Gastroesophageal sphincter (tissue), 4 donors: ENCODE data around the gene FCN3. TPM values are rescaled to one million over a fixed set of nuclear protein-coding genes. Genes with fewer than 3 reads are reported as not detected.

Experiments
- ATAC-seq: fragments of 150-250 bp; one replicate; pipeline ENCODE4 v1.9.1; 2016; ENCODE audit warnings: mild to moderate bottlenecking, moderate library complexity
- H3K27ac ChIP-seq, 4 donors: fragments of 200-600 bp; sonication (generic) in 3 of 4; 1 replicate in 3 of 4; 2 replicates in 1 of 4; pipeline ENCODE4 v1.5.1; 2016 to 2019
- H3K27me3 ChIP-seq: fragments of 200-600 bp; sonication (generic); one replicate; pipeline ENCODE4 v1.5.1; 2019
- H3K36me3 ChIP-seq, 2 donors: fragments of 200-600 bp; sonication (generic); one replicate each; pipeline ENCODE4 v1.5.1; 2019; ENCODE audit warnings: control low read depth in 1 of 2
- H3K4me1 ChIP-seq, 3 donors: fragments of 200-600 bp; sonication (generic); 1 replicate in 2 of 3; 2 replicates in 1 of 3; pipeline ENCODE4 v1.5.1; 2016 to 2019; ENCODE audit warnings: control low read depth in 2 of 3
- H3K4me3 ChIP-seq, 2 donors: fragments of 200-600 bp; sonication (generic); one replicate each; pipeline ENCODE4 v1.5.1; 2019; ENCODE audit warnings: mild to moderate bottlenecking in 1 of 2, moderate library complexity in 1 of 2
- H3K9me3 ChIP-seq, 3 donors: fragments of 200-600 bp; sonication (generic); one replicate each; pipeline ENCODE4 v1.5.1; 2017 to 2019; ENCODE audit warnings: control low read depth in 2 of 3
- EP300 ChIP-seq: sonication (generic); formaldehyde crosslinking; IDR thresholded peaks from one replicate; pipeline ENCODE4 v1.6.1; 2017; ENCODE audit warnings: antibody characterized with exemption, mild to moderate bottlenecking
- POLR2A ChIP-seq, 2 donors: fragments of 450-650 bp; IDR thresholded peaks; one replicate each; pipeline ENCODE4 v1.6.1; 2017; ENCODE audit warnings: antibody characterized with exemption in 2 of 2, mild to moderate bottlenecking in 2 of 2, moderate library complexity in 1 of 2
- POLR2AphosphoS5 ChIP-seq: sonication (generic); formaldehyde crosslinking; IDR thresholded peaks from one replicate; pipeline ENCODE4 v1.6.1; 2017; ENCODE audit warnings: antibody characterized with exemption
- WGBS, 2 donors: methylation state at CpG; one replicate each; pipeline ENCODE4 v1.1.5; 2018; ENCODE audit warnings: low coverage in 1 of 2; 5-methylcytosine and 5-hydroxymethylcytosine counted together
- total RNA-seq, 4 donors: library from RNA; depleted of rRNA; stranded (reverse); fragments of >200 nt; gene quantifications; one replicate each; pipeline ENCODE4 v1.1.0, GENCODE V29; 2016
- TF ChIP-seq, protein P1 (sequence below), 4 experiments: fragments of 200-600 bp in 2 of 4; fragments of 450-650 bp in 2 of 4; sonication (generic) in 1 of 4; IDR thresholded peaks; one replicate each; pipeline ENCODE4 v1.5.1; 2017 to 2019; ENCODE audit warnings: antibody characterized with exemption in 4 of 4, mild to moderate bottlenecking in 2 of 4, moderate library complexity in 2 of 4

Gene FCN3
- total RNA-seq = 10 to 100 TPM in 1 of 4 donors, 1 to 10 TPM in 3; 4.6 to 11.5 (median 6.3) TPM

DNA sequence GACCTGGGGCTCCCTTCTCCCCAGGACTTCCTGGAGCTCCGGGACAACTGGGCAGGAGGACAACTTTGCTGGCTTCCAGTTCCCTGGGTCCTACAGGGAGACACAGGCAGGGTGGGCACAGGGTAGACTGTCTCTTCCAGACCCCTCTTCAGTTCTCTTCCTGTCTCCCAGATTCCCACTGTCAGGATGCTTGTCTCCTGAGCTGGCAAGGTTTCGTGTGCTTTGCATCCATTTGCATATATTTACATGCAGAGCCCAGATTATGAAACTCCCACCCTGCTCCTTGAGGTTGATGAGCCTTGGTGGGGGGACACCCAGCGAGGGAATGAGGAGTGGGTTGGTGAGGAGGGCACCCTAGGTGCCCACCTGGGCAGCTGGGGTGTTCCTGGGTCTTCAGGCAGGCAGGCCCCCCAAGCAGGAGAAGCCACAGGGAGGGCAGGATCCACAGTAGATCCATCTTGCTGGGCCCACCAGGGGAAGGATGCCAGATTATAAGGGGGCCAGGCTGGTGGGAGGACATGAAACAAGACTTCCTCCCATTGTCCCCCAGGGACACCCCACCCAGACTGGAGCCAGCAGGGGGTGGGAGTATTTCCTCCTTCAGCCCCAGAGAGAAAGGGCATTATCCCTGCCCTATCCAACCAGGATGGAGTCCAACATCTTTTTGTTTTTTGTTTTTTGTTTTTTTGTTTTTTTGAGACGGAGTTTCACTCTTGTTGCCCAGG, at the start of gene FCN3:
Gene FCN3, minus strand, starts transcription at position 463 of the 725 bp plus-strand sequence. Its CDS starts 6 bp downstream, at position 457.
- H3K4me3 ChIP-seq = no peak within 1 kb of the TSS
- 56 to 60% methylated on average over 1 to 2 of the region's 4 CpGs for WGBS, 2 donors
- peaks cover 0 to 8% (median 0%) of the 10 kb centered on the region in 3 donors for H3K4me1 ChIP-seq
- ATAC-seq = no peak
- no peaks in the 10 kb centered on the region for H3K9me3 ChIP-seq
- no peaks in the 10 kb centered on the region for H3K36me3 ChIP-seq
- H3K27ac ChIP-seq = no peak within 1 kb of the TSS
- TF ChIP-seq POLR2A (IDR thresholded peaks at IDR 0.05) (no peak), EP300 (no peak), POLR2AphosphoS5 (no peak)
- TF ChIP-seq, protein P1, sequence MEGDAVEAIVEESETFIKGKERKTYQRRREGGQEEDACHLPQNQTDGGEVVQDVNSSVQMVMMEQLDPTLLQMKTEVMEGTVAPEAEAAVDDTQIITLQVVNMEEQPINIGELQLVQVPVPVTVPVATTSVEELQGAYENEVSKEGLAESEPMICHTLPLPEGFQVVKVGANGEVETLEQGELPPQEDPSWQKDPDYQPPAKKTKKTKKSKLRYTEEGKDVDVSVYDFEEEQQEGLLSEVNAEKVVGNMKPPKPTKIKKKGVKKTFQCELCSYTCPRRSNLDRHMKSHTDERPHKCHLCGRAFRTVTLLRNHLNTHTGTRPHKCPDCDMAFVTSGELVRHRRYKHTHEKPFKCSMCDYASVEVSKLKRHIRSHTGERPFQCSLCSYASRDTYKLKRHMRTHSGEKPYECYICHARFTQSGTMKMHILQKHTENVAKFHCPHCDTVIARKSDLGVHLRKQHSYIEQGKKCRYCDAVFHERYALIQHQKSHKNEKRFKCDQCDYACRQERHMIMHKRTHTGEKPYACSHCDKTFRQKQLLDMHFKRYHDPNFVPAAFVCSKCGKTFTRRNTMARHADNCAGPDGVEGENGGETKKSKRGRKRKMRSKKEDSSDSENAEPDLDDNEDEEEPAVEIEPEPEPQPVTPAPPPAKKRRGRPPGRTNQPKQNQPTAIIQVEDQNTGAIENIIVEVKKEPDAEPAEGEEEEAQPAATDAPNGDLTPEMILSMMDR (IDR thresholded peaks at IDR 0.05) = no peak
- H3K27me3 ChIP-seq = no peaks in the 10 kb centered on the region

DNA sequence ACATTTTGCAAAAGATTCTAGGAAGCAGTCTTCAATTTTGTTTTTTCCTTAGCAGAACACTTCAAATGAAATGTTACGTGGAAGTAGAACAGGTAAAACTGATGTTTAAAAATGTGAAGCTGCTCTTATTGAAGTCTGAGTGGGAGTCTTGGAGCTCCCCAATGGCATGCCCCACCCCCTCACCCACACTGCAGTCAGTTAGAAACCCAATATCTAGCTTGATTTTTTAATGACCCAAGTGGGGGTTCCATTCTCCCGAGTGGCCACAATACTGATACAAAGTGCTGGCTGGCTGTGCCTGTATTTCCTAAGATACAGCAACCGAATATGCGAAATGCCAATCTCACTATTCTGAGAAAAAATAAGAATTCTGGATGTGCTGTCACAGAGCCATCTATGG, 49.1 kb upstream of the FCN3 start:
- TF ChIP-seq POLR2AphosphoS5 = no peak
- TF ChIP-seq, protein P1 (IDR thresholded peaks at IDR 0.05) = no peak
- TF ChIP-seq POLR2A (IDR thresholded peaks at IDR 0.05) = no peak
- no peak for TF ChIP-seq EP300
- peaks cover 22 to 99% (median 41%) of the 10 kb centered on the region in 3 donors for H3K4me1 ChIP-seq
- no peak for ATAC-seq
- peaks cover 0 to 28% of the 10 kb centered on the region in 2 donors for H3K36me3 ChIP-seq
- no peaks in the 10 kb centered on the region for H3K9me3 ChIP-seq
- H3K27ac ChIP-seq = peak overlapping the region in 2 of 4 donors; percentile 19 to 51
- WGBS, 2 donors = 78 to 88% methylated on average over 2 to 4 of the region's 4 CpGs
- H3K4me3 ChIP-seq = no peak overlapping the region
- no peaks in the 10 kb centered on the region for H3K27me3 ChIP-seq

DNA sequence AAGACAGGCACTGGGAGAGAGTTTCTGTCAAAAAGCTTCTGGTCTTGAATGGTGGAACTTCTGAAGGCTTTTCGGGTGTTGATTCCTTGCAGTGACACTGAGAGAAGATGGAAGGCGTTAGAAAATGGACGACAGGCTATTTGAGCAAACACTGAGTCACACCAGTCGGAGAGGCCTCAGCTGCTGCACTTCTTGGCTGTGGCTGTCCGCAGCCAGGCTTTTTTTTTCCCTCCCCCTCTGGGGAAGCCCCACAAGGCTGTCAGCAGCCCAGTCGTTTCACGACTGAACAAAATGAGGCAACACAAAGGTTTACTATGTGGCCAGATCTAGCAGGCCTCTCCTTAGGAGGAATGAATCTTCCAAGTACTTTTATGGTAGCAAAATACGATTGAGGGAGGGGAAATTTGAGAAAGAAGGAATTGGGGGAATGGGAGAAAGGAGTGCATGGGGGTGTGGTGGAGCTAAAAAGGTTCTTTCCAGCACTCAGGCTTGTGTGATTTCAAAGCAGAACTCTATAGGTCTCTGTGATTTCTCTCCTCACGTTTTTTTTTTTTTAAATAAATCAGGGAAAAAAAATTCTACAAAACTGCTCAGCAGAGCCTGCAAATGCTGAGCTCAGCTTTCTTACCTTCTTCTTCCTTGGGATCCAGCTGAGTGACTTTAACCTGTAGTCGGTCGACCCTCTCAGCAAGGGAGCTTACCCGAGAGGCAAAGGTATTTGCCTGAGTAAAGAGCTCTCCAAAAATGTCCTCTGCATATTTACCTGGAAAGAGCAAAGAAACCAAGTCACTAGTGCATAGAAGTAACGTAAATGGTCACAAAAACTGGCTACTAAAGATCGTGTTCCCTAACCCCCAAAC, 43.9 kb upstream of the FCN3 start:
- Histone ChIP-seq H3K4me3 (no peak overlapping the region), H3K27ac (peak overlapping the region; percentile 79 to 89 (median 87)), H3K36me3 (peaks cover under 1 to 48% of the 10 kb centered on the region in 2 donors), H3K9me3 (no peaks in the 10 kb centered on the region), H3K4me1 (peaks cover 29 to 81% (median 37%) of the 10 kb centered on the region in 3 donors), H3K27me3 (no peaks in the 10 kb centered on the region)
- 15 to 16% methylated on average over 7 to 14 of the region's 14 CpGs for WGBS, 2 donors
- ATAC-seq = peak; percentile 96
- peak; percentile 75 for TF ChIP-seq POLR2AphosphoS5
- TF ChIP-seq, protein P1 (IDR thresholded peaks at IDR 0.05) = no peak

DNA sequence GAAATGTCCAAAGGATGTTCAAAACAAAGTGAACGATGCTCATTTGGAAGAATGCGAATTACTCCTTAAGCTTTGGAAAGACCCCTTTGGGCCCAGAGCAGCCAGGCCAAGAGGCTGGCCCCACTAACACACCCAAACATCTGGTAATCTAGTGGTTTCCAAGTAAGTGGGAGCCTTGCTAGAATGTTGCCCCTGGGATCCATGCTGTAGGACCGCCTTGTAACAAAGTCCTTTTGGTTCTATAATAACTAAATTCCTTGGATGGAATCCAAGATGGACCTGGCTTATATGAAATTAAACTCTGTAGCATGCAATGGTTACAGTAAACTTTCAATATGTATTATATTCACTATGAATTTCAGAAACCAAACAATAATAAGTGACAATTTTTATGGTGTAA, 43.1 kb upstream of the FCN3 start:
- 64 to 69% methylated on average over 2 to 3 of the region's 3 CpGs for WGBS, 2 donors
- TF ChIP-seq, protein P1 (IDR thresholded peaks at IDR 0.05) = no peak
- TF ChIP-seq POLR2AphosphoS5 (no peak), EP300 (no peak), POLR2A (IDR thresholded peaks at IDR 0.05) (no peak)
- Histone ChIP-seq H3K36me3 (peaks cover 3 to 56% of the 10 kb centered on the region in 2 donors), H3K4me1 (peaks cover 29 to 81% (median 37%) of the 10 kb centered on the region in 3 donors), H3K27ac (peak overlapping the region; percentile 79 to 89 (median 87)), H3K27me3 (no peaks in the 10 kb centered on the region), H3K4me3 (no peak overlapping the region), H3K9me3 (no peaks in the 10 kb centered on the region)
- ATAC-seq = no peak
